Neuron (in vitro differentiated cells): ENCODE results near the gene FGF12.

Experiments
- H2AFZ ChIP-seq: one replicate; pipeline ENCODE4 v1.6.1; 2013; ENCODE audit warnings: low read depth, mild to moderate bottlenecking, inconsistent platforms, low read length, moderate library complexity
- H3K27me3 ChIP-seq: one replicate; pipeline ENCODE4 v1.6.1; 2013; ENCODE audit warnings: low read length; ENCODE audit not compliant: insufficient read depth
- H3K36me3 ChIP-seq: one replicate; pipeline ENCODE4 v1.6.1; 2013; ENCODE audit warnings: low read length; ENCODE audit not compliant: insufficient read depth
- H3K4me1 ChIP-seq: one replicate; pipeline ENCODE4 v1.6.1; 2013; ENCODE audit warnings: low read length; ENCODE audit not compliant: insufficient read depth
- H3K4me3 ChIP-seq: 2 replicates; pipeline ENCODE4 v1.5.1; 2013; ENCODE audit warnings: mild to moderate bottlenecking, low read length, moderate library complexity
- H3K9me3 ChIP-seq: one replicate; pipeline ENCODE4 v1.6.1; 2013; ENCODE audit warnings: low read length

FGF12 gene

GRCh38 chr3:192352142-192352541, 375.2 kb downstream of the FGF12 start:
- Histone ChIP-seq H3K36me3 (no peaks in the 10 kb centered on the region), H3K9me3 (no peaks in the 10 kb centered on the region)

GRCh38 chr3:192351441-192351840, 375.9 kb downstream of the FGF12 start:
- H3K9me3 ChIP-seq, result no peaks in the 10 kb centered on the region
- no peaks in the 10 kb centered on the region for H3K27me3 ChIP-seq
- no peaks in the 10 kb centered on the region for H3K36me3 ChIP-seq
- H3K4me3 ChIP-seq, result no peak overlapping the region
- no peaks in the 10 kb centered on the region for H3K4me1 ChIP-seq
- no peak overlapping the region for H2AFZ ChIP-seq

More at GRCh38 chr3:192352142-192352541, 375.2 kb downstream of the FGF12 start:
- H3K4me1 ChIP-seq, result no peaks in the 10 kb centered on the region
- H3K27me3 ChIP-seq, result no peaks in the 10 kb centered on the region
- H3K4me3 ChIP-seq, result no peak overlapping the region
- no peak overlapping the region for H2AFZ ChIP-seq

GRCh38 chr3:192340031-192340430, 387.3 kb downstream of the FGF12 start:
- no peaks in the 10 kb centered on the region for H3K27me3 ChIP-seq
- H2AFZ ChIP-seq, result no peak overlapping the region
- H3K4me3 ChIP-seq, result no peak overlapping the region
- H3K9me3 ChIP-seq, result no peaks in the 10 kb centered on the region
- H3K36me3 ChIP-seq, result no peaks in the 10 kb centered on the region
- no peaks in the 10 kb centered on the region for H3K4me1 ChIP-seq

GRCh38 chr3:192339214-192339613, 388.1 kb downstream of the FGF12 start:
- Histone ChIP-seq H3K36me3 (no peaks in the 10 kb centered on the region), H3K4me1 (no peaks in the 10 kb centered on the region)

GRCh38 chr3:192336286-192336685, 391.1 kb downstream of the FGF12 start:
- no peaks in the 10 kb centered on the region for H3K9me3 ChIP-seq
- no peaks in the 10 kb centered on the region for H3K27me3 ChIP-seq
- H2AFZ ChIP-seq, result no peak overlapping the region
- no peaks in the 10 kb centered on the region for H3K36me3 ChIP-seq
- no peak overlapping the region for H3K4me3 ChIP-seq
- H3K4me1 ChIP-seq, result no peaks in the 10 kb centered on the region

More at GRCh38 chr3:192339214-192339613, 388.1 kb downstream of the FGF12 start:
- no peak overlapping the region for H3K4me3 ChIP-seq
- H3K27me3 ChIP-seq, result no peaks in the 10 kb centered on the region
- no peaks in the 10 kb centered on the region for H3K9me3 ChIP-seq
- H2AFZ ChIP-seq, result no peak overlapping the region

GRCh38 chr3:192332386-192333291, 394.7 kb downstream of the FGF12 start:
- Histone ChIP-seq H3K4me3 (no peak overlapping the region), H3K27me3 (no peaks in the 10 kb centered on the region), H3K36me3 (no peaks in the 10 kb centered on the region), H3K9me3 (no peaks in the 10 kb centered on the region), H3K4me1 (no peaks in the 10 kb centered on the region), H2AFZ (no peak overlapping the region)

- Histone ChIP-seq H2AFZ (no peak overlapping the region), H3K4me3 (no peak overlapping the region), H3K36me3 (no peaks in the 10 kb centered on the region), H3K4me1 (no peaks in the 10 kb centered on the region), H3K9me3 (no peaks in the 10 kb centered on the region), H3K27me3 (no peaks in the 10 kb centered on the region)
Observed at GRCh38 chr3:192331749-192332385, 395.5 kb downstream of the FGF12 start.

GRCh38 chr3:192326656-192327055, 400.7 kb downstream of the FGF12 start:
- no peaks in the 10 kb centered on the region for H3K4me1 ChIP-seq
- H2AFZ ChIP-seq, result no peak overlapping the region
- no peaks in the 10 kb centered on the region for H3K9me3 ChIP-seq
- no peaks in the 10 kb centered on the region for H3K27me3 ChIP-seq
- no peaks in the 10 kb centered on the region for H3K36me3 ChIP-seq
- H3K4me3 ChIP-seq, result no peak overlapping the region

GRCh38 chr3:192317564-192317963, 409.8 kb downstream of the FGF12 start:
- H3K4me3 ChIP-seq, result no peak overlapping the region
- peaks cover 7% of the 10 kb centered on the region for H3K9me3 ChIP-seq
- H3K4me1 ChIP-seq, result no peaks in the 10 kb centered on the region
- no peak overlapping the region for H2AFZ ChIP-seq
- no peaks in the 10 kb centered on the region for H3K36me3 ChIP-seq
- no peaks in the 10 kb centered on the region for H3K27me3 ChIP-seq

GRCh38 chr3:192313605-192314004, 413.7 kb downstream of the FGF12 start:
- no peaks in the 10 kb centered on the region for H3K4me1 ChIP-seq
- H3K27me3 ChIP-seq, result no peaks in the 10 kb centered on the region
- no peak overlapping the region for H3K4me3 ChIP-seq
- H3K9me3 ChIP-seq, result peaks cover 7% of the 10 kb centered on the region
- H2AFZ ChIP-seq, result no peak overlapping the region
- no peaks in the 10 kb centered on the region for H3K36me3 ChIP-seq

- Histone ChIP-seq H2AFZ (no peak overlapping the region), H3K36me3 (no peaks in the 10 kb centered on the region), H3K4me3 (no peak overlapping the region), H3K27me3 (no peaks in the 10 kb centered on the region), H3K4me1 (peaks cover 4% of the 10 kb centered on the region), H3K9me3 (no peaks in the 10 kb centered on the region)
Observed at GRCh38 chr3:192307631-192308030, 419.7 kb downstream of the FGF12 start.

- H3K9me3 ChIP-seq, result no peaks in the 10 kb centered on the region
- H3K4me1 ChIP-seq, result peaks cover 4% of the 10 kb centered on the region
- H3K27me3 ChIP-seq, result no peaks in the 10 kb centered on the region
- H2AFZ ChIP-seq, result no peak overlapping the region
- no peaks in the 10 kb centered on the region for H3K36me3 ChIP-seq
- no peak overlapping the region for H3K4me3 ChIP-seq
Observed at GRCh38 chr3:192303235-192303634, 424.1 kb downstream of the FGF12 start.

GRCh38 chr3:192302721-192303120, 424.6 kb downstream of the FGF12 start:
- Histone ChIP-seq H3K27me3 (no peaks in the 10 kb centered on the region), H2AFZ (no peak overlapping the region), H3K9me3 (no peaks in the 10 kb centered on the region), H3K4me3 (no peak overlapping the region), H3K4me1 (peaks cover 4% of the 10 kb centered on the region), H3K36me3 (no peaks in the 10 kb centered on the region)
